ENCODE data around the gene RPRD1B. TPM values are rescaled to one million over a fixed set of nuclear protein-coding genes. Genes with fewer than 3 reads are reported as not detected.
A peak's percentile ranks its signal among the peaks of the same experiment; 100 is the strongest.

Gene RPRD1B
- total and polyA plus RNA-seq, 2 donors (not counting 3 experiments of a cell fraction or from before 2014, with no cell fraction given), result 13.0 to 29.3 TPM

- ChIA-PET POLR2A (no interaction called here), CTCF (interaction anchor here (0.6 kb wide), 1 partner anchor 54 kb away, joined by 3 read pairs; no protein-coding TSS in a partner anchor)
- Histone ChIP-seq H3K9me3 (replicated peaks; ENCODE audit: control insufficient read depth, insufficient read depth, low read length) (no peaks in the 10 kb centered on the region), H3K9ac (replicated peaks; ENCODE audit: extremely low read depth, insufficient read depth, low read length) (no peak overlapping the region), H2AFZ (ENCODE audit: low read depth, low read length) (no peak overlapping the region), H3K27ac (ENCODE audit: insufficient read depth, low read depth, low read length) (no peak overlapping the region), H3K79me2 (ENCODE audit: control insufficient read depth, insufficient read depth, low read length) (peaks cover 84% of the 10 kb centered on the region), H3K4me2 (ENCODE audit: insufficient read depth, low read length) (no peak overlapping the region), H3K4me1 (ENCODE audit: control insufficient read depth, extremely low read depth, insufficient read depth, low read length) (peaks cover 18% of the 10 kb centered on the region), H3K27me3 (ENCODE audit: control insufficient read depth in 2 of 2, insufficient read depth in 2 of 2, low read length in 2 of 2) (no peaks in the 10 kb centered on the region), H3K36me3 (ENCODE audit: control insufficient read depth in 2 of 2, extremely low read depth in 1 of 2, insufficient read depth in 2 of 2, low read length in 2 of 2) (no peaks in the 10 kb centered on the region), H4K20me1 (replicated peaks; ENCODE audit: control insufficient read depth, extremely low read depth, insufficient read depth, low read length) (no peaks in the 10 kb centered on the region), H3K9me1 (replicated peaks; ENCODE audit: control insufficient read depth, extremely low read depth, insufficient read depth, low read length) (no peaks in the 10 kb centered on the region), H3K4me3 (replicated peaks in 1 of 3; ENCODE audit: insufficient read depth in 1 of 3, low read depth in 1 of 3, low read length in 3 of 3) (no peak overlapping the region)
- no peak for DNase-seq (ENCODE audit: low read depth, low spot score)
- BruUV-seq (replicated peaks), result no TSS peak
- dilution Hi-C loops (cut with MboI; ENCODE audit: extremely low pct_ligation_motif_present, low sequenced_read_pairs), result no loop called here
- FAIRE-seq, result no peak
- TF ChIP-seq, protein P1, sequence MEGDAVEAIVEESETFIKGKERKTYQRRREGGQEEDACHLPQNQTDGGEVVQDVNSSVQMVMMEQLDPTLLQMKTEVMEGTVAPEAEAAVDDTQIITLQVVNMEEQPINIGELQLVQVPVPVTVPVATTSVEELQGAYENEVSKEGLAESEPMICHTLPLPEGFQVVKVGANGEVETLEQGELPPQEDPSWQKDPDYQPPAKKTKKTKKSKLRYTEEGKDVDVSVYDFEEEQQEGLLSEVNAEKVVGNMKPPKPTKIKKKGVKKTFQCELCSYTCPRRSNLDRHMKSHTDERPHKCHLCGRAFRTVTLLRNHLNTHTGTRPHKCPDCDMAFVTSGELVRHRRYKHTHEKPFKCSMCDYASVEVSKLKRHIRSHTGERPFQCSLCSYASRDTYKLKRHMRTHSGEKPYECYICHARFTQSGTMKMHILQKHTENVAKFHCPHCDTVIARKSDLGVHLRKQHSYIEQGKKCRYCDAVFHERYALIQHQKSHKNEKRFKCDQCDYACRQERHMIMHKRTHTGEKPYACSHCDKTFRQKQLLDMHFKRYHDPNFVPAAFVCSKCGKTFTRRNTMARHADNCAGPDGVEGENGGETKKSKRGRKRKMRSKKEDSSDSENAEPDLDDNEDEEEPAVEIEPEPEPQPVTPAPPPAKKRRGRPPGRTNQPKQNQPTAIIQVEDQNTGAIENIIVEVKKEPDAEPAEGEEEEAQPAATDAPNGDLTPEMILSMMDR (IDR thresholded peaks at IDR 0.05; ENCODE audit: extremely low read depth in 1 of 2, insufficient read depth in 1 of 2, low read depth in 1 of 2, low read length in 2 of 2), result no peak
- TF ChIP-seq EZH2 (IDR thresholded peaks at IDR 0.05; ENCODE audit: borderline replicate concordance, low read depth, low read length, severe bottlenecking) (no peak), JUN (IDR thresholded peaks at IDR 0.05; ENCODE audit: borderline replicate concordance, insufficient read depth, insufficient read length, low read depth) (no peak), POLR2A (IDR thresholded peaks at IDR 0.05; ENCODE audit: low read depth, low read length) (no peak), MYC (IDR thresholded peaks at IDR 0.05; ENCODE audit: low read depth, low read length) (no peak)
- intact Hi-C loops (cut with micrococcal nuclease), result no loop called here
Observed at GRCh38 chr20:38029453-38029852, 4.1 kb upstream of the RPRD1B start.

- FAIRE-seq (no peak), DNase-seq (ENCODE audit: low read depth, low spot score) (no peak)
- TF ChIP-seq JUN (IDR thresholded peaks at IDR 0.05; ENCODE audit: borderline replicate concordance, insufficient read depth, insufficient read length, low read depth), result no peak
- TF ChIP-seq POLR2AphosphoS5 (IDR thresholded peaks at IDR 0.05; ENCODE audit: insufficient read depth, low read depth, low read length), result no peak
- TF ChIP-seq MYC (IDR thresholded peaks at IDR 0.05; ENCODE audit: low read depth, low read length), result no peak
- TF ChIP-seq MAX (IDR thresholded peaks at IDR 0.05; ENCODE audit: insufficient read depth, insufficient read length), result no peak
- TF ChIP-seq FOS (IDR thresholded peaks at IDR 0.05; ENCODE audit: borderline replicate concordance, insufficient read depth, low read length), result no peak
- no peak for TF ChIP-seq EZH2 (IDR thresholded peaks at IDR 0.05; ENCODE audit: borderline replicate concordance, low read depth, low read length, severe bottlenecking)
- TF ChIP-seq GATA2 (IDR thresholded peaks at IDR 0.05; ENCODE audit: insufficient read depth, insufficient read length, low read depth, low read length), result no peak
- no peak for TF ChIP-seq POLR2A (IDR thresholded peaks at IDR 0.05; ENCODE audit: low read depth, low read length)
- TF ChIP-seq, protein P1 (IDR thresholded peaks at IDR 0.05; ENCODE audit: extremely low read depth in 1 of 2, insufficient read depth in 1 of 2, low read depth in 1 of 2, low read length in 2 of 2), result no peak
- H4K20me1 ChIP-seq (replicated peaks; ENCODE audit: control insufficient read depth, extremely low read depth, insufficient read depth, low read length), result no peaks in the 10 kb centered on the region
- H3K9me3 ChIP-seq (replicated peaks; ENCODE audit: control insufficient read depth, insufficient read depth, low read length), result no peaks in the 10 kb centered on the region
- peaks cover 33% of the 10 kb centered on the region for H3K4me1 ChIP-seq (ENCODE audit: control insufficient read depth, extremely low read depth, insufficient read depth, low read length)
- H3K27ac ChIP-seq (ENCODE audit: insufficient read depth, low read depth, low read length), result no peak overlapping the region
- H3K36me3 ChIP-seq (ENCODE audit: control insufficient read depth in 2 of 2, extremely low read depth in 1 of 2, insufficient read depth in 2 of 2, low read length in 2 of 2), result peaks cover 1 to 4% of the 10 kb centered on the region in 2 experiments
- intact Hi-C loops (cut with micrococcal nuclease) (no loop called here), dilution Hi-C loops (cut with MboI; ENCODE audit: extremely low pct_ligation_motif_present, low sequenced_read_pairs) (no loop called here)
- CTCF ChIA-PET, result no interaction called here
- H3K79me2 ChIP-seq (ENCODE audit: control insufficient read depth, insufficient read depth, low read length), result peaks cover 86% of the 10 kb centered on the region
- BruUV-seq (replicated peaks), result no TSS peak
- no peaks in the 10 kb centered on the region for H3K27me3 ChIP-seq (ENCODE audit: control insufficient read depth in 2 of 2, insufficient read depth in 2 of 2, low read length in 2 of 2)
- H3K9ac ChIP-seq (replicated peaks; ENCODE audit: extremely low read depth, insufficient read depth, low read length), result no peak overlapping the region
- peak overlapping the region; percentile 73 for H3K4me2 ChIP-seq (ENCODE audit: insufficient read depth, low read length)
- H2AFZ ChIP-seq (ENCODE audit: low read depth, low read length), result no peak overlapping the region
- H3K9me1 ChIP-seq (replicated peaks; ENCODE audit: control insufficient read depth, extremely low read depth, insufficient read depth, low read length), result no peaks in the 10 kb centered on the region
- no peak overlapping the region for H3K4me3 ChIP-seq (replicated peaks in 1 of 3; ENCODE audit: insufficient read depth in 1 of 3, low read depth in 1 of 3, low read length in 3 of 3)
- POLR2A ChIA-PET, result no interaction called here
Observed at GRCh38 chr20:38031957-38032356, 1.6 kb upstream of the RPRD1B start.
